ENCODE data around the gene ASCC3.

The ASCC3 gene, protein sequence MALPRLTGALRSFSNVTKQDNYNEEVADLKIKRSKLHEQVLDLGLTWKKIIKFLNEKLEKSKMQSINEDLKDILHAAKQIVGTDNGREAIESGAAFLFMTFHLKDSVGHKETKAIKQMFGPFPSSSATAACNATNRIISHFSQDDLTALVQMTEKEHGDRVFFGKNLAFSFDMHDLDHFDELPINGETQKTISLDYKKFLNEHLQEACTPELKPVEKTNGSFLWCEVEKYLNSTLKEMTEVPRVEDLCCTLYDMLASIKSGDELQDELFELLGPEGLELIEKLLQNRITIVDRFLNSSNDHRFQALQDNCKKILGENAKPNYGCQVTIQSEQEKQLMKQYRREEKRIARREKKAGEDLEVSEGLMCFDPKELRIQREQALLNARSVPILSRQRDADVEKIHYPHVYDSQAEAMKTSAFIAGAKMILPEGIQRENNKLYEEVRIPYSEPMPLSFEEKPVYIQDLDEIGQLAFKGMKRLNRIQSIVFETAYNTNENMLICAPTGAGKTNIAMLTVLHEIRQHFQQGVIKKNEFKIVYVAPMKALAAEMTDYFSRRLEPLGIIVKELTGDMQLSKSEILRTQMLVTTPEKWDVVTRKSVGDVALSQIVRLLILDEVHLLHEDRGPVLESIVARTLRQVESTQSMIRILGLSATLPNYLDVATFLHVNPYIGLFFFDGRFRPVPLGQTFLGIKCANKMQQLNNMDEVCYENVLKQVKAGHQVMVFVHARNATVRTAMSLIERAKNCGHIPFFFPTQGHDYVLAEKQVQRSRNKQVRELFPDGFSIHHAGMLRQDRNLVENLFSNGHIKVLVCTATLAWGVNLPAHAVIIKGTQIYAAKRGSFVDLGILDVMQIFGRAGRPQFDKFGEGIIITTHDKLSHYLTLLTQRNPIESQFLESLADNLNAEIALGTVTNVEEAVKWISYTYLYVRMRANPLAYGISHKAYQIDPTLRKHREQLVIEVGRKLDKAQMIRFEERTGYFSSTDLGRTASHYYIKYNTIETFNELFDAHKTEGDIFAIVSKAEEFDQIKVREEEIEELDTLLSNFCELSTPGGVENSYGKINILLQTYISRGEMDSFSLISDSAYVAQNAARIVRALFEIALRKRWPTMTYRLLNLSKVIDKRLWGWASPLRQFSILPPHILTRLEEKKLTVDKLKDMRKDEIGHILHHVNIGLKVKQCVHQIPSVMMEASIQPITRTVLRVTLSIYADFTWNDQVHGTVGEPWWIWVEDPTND (N-terminal part only)

GRCh38 chr6:100880853-100881706 lies at the start of gene ASCC3:
Gene ASCC3, minus strand, starts transcription at chr6:100881329. Its CDS starts 13,332 bp downstream, at chr6:100867997.
- H3K9me3 ChIP-seq (ENCODE audit: low read length), result no peaks in the 10 kb centered on the region
- H2AFZ ChIP-seq (ENCODE audit: low read length), result peak within 1 kb of the TSS; percentile 90
- peaks cover 49% of the 10 kb centered on the region for H3K79me2 ChIP-seq (ENCODE audit: insufficient read depth, low read length)
- peak within 1 kb of the TSS; percentile 47 for H3K27ac ChIP-seq (ENCODE audit: low read depth, low read length, poor library complexity, severe bottlenecking)
- peak within 1 kb of the TSS; percentile 78 for H3K9ac ChIP-seq (ENCODE audit: low read length)
- peaks cover 42% of the 10 kb centered on the region for H3K4me1 ChIP-seq (ENCODE audit: insufficient read depth, low read length, severe bottlenecking)
- TF ChIP-seq EZH2 (IDR thresholded peaks at IDR 0.05; ENCODE audit: borderline replicate concordance, low read length), result no peak
- TF ChIP-seq CTCF (IDR thresholded peaks at IDR 0.05; ENCODE audit: low read length), result no peak
- H3K9me2 ChIP-seq (ENCODE audit: low read depth, low read length), result no peaks in the 10 kb centered on the region
- no peaks in the 10 kb centered on the region for H3F3A ChIP-seq (ENCODE audit: insufficient read depth, low read length)
- H3K4me3 ChIP-seq (ENCODE audit: low read depth, low read length, poor library complexity, severe bottlenecking), result peak within 1 kb of the TSS; percentile 79
- peaks cover 7% of the 10 kb centered on the region; the same call in 1 of the 2 replicates for H3K36me3 ChIP-seq (ENCODE audit: insufficient read depth, low read length)
- H3K4me2 ChIP-seq (ENCODE audit: low read length), result peak within 1 kb of the TSS; percentile 85
- no peaks in the 10 kb centered on the region for H4K20me1 ChIP-seq (ENCODE audit: insufficient read depth, low read length)
- H3K27me3 ChIP-seq (ENCODE audit: insufficient read depth, low read length), result no peaks in the 10 kb centered on the region

- Histone ChIP-seq H3K4me3 (ENCODE audit: low read depth, low read length, poor library complexity, severe bottlenecking) (no peak overlapping the region), H2AFZ (ENCODE audit: low read length) (no peak overlapping the region), H3K4me2 (ENCODE audit: low read length) (no peak overlapping the region), H3F3A (ENCODE audit: insufficient read depth, low read length) (no peaks in the 10 kb centered on the region), H3K27me3 (ENCODE audit: insufficient read depth, low read length) (no peaks in the 10 kb centered on the region), H3K36me3 (ENCODE audit: insufficient read depth, low read length) (no peaks in the 10 kb centered on the region), H4K20me1 (ENCODE audit: insufficient read depth, low read length) (no peaks in the 10 kb centered on the region), H3K9me2 (ENCODE audit: low read depth, low read length) (no peaks in the 10 kb centered on the region), H3K79me2 (ENCODE audit: insufficient read depth, low read length) (no peaks in the 10 kb centered on the region), H3K9ac (ENCODE audit: low read length) (no peak overlapping the region), H3K9me3 (ENCODE audit: low read length) (no peaks in the 10 kb centered on the region), H3K27ac (ENCODE audit: low read depth, low read length, poor library complexity, severe bottlenecking) (no peak overlapping the region), H3K4me1 (ENCODE audit: insufficient read depth, low read length, severe bottlenecking) (no peaks in the 10 kb centered on the region)
- TF ChIP-seq CTCF (IDR thresholded peaks at IDR 0.05; ENCODE audit: low read length) (no peak), EZH2 (IDR thresholded peaks at IDR 0.05; ENCODE audit: borderline replicate concordance, low read length) (no peak)
These were observed 44.6 kb upstream of the ASCC3 start for GRCh38 chr6:100925749-100926148.

Measured in OCI-LY1 (cell line).